Mesendoderm (in vitro differentiated cells): ENCODE results near the gene PLA2G4A.

Experiments
- DNase-seq: peaks from one replicate; pipeline ENCODE4 v3.0.0; 2013
- H2AK5ac ChIP-seq: 2 replicates; pipeline ENCODE4 v1.6.1; 2013; ENCODE audit warnings: low read length, inconsistent platforms
- H2BK120ac ChIP-seq: 2 replicates; pipeline ENCODE4 v1.6.1; 2013; ENCODE audit warnings: low read depth, mild to moderate bottlenecking, low read length, moderate library complexity, mixed read lengths
- H2BK15ac ChIP-seq: replicated peaks from 2 replicates; pipeline ENCODE4 v1.6.1; 2013; ENCODE audit warnings: low read depth, mild to moderate bottlenecking, moderate library complexity
- H2BK5ac ChIP-seq: 2 replicates; pipeline ENCODE4 v1.6.1; 2013; ENCODE audit warnings: low read length, inconsistent platforms
- H3K18ac ChIP-seq: 2 replicates; pipeline ENCODE4 v1.6.1; 2013; ENCODE audit warnings: mild to moderate bottlenecking, low read length, mixed read lengths
- H3K23ac ChIP-seq: one replicate; pipeline ENCODE4 v1.6.1; 2013; ENCODE audit warnings: low read length
- H3K27ac ChIP-seq: 2 replicates; pipeline ENCODE4 v1.5.1; 2013; ENCODE audit warnings: low read depth, mild to moderate bottlenecking, inconsistent platforms, low read length, moderate library complexity
- H3K27me3 ChIP-seq: 2 replicates; pipeline ENCODE4 v1.6.1; 2013; ENCODE audit warnings: low read length, control low read depth, mild to moderate bottlenecking, inconsistent platforms; ENCODE audit not compliant: insufficient read depth, poor library complexity
- H3K36me3 ChIP-seq: 2 replicates; pipeline ENCODE4 v1.6.1; 2013; ENCODE audit warnings: low read length, inconsistent platforms; ENCODE audit not compliant: control insufficient read depth, insufficient read depth
- H3K4ac ChIP-seq: one replicate; pipeline ENCODE4 v1.6.1; 2013; ENCODE audit warnings: low read depth, mild to moderate bottlenecking, low read length, moderate library complexity
- H3K4me1 ChIP-seq: 2 replicates; pipeline ENCODE4 v1.6.1; 2013; ENCODE audit warnings: low read depth, low read length, inconsistent platforms; ENCODE audit not compliant: control insufficient read depth
- H3K4me2 ChIP-seq: 2 replicates; pipeline ENCODE4 v1.6.1; 2013; ENCODE audit warnings: low read length
- H3K4me3 ChIP-seq: 2 replicates; pipeline ENCODE4 v1.5.1; 2013; ENCODE audit warnings: mild to moderate bottlenecking, low read length
- H3K56ac ChIP-seq: one replicate; pipeline ENCODE4 v1.6.1; 2013; ENCODE audit warnings: low read length
- H3K79me1 ChIP-seq: 2 replicates; pipeline ENCODE4 v1.6.1; 2013; ENCODE audit warnings: low read length, inconsistent platforms
- H3K79me2 ChIP-seq: 2 replicates; pipeline ENCODE4 v1.6.1; 2013; ENCODE audit warnings: mild to moderate bottlenecking, low read length; ENCODE audit not compliant: control insufficient read depth, insufficient read depth
- H3K9ac ChIP-seq: 2 replicates; pipeline ENCODE4 v1.6.1; 2013; ENCODE audit warnings: low read length, inconsistent platforms
- H4K5ac ChIP-seq: one replicate; pipeline ENCODE4 v1.6.1; 2013; ENCODE audit warnings: low read length
- H4K8ac ChIP-seq: one replicate; pipeline ENCODE4 v1.6.1; 2013; ENCODE audit warnings: low read depth, mild to moderate bottlenecking, control low read depth, low read length, moderate library complexity
- WGBS: extraction: QIAGEN DNeasy Blood & Tissue Kit; methylation state at CpG from one replicate; pipeline ENCODE4 v1.1.7; 2013; ENCODE audit warnings: low lambda C conversion rate, missing lambda C conversion rate; ENCODE audit not compliant: insufficient coverage; ENCODE audit errors: extremely low coverage; 5-methylcytosine and 5-hydroxymethylcytosine counted together

The PLA2G4A gene

GRCh38 chr1:186878356-186878755 is 49.6 kb downstream of the PLA2G4A start:
- no peak overlapping the region for H3K4ac ChIP-seq
- WGBS, result no CpG with 5 or more reads among the region's 2 CpGs
- no peak overlapping the region for H3K4me2 ChIP-seq
- H3K56ac ChIP-seq, result no peak overlapping the region
- no peaks in the 10 kb centered on the region for H3K79me2 ChIP-seq
- no peaks in the 10 kb centered on the region for H3K27me3 ChIP-seq
- no peaks in the 10 kb centered on the region for H3K4me1 ChIP-seq
- H3K36me3 ChIP-seq, result no peaks in the 10 kb centered on the region
- H4K8ac ChIP-seq, result no peak overlapping the region
- H3K27ac ChIP-seq, result no peak overlapping the region
- no peak overlapping the region for H3K23ac ChIP-seq
- no peak for DNase-seq
- H3K9ac ChIP-seq, result no peak overlapping the region
- H2AK5ac ChIP-seq, result no peak overlapping the region
- no peak overlapping the region for H3K18ac ChIP-seq
- H2BK15ac ChIP-seq, result no peak overlapping the region
- H3K4me3 ChIP-seq, result no peak overlapping the region
- no peak overlapping the region for H2BK5ac ChIP-seq
- no peak overlapping the region for H4K5ac ChIP-seq
- no peak overlapping the region for H2BK120ac ChIP-seq
- no peaks in the 10 kb centered on the region for H3K79me1 ChIP-seq

- H2BK120ac ChIP-seq, result no peak overlapping the region
- H3K23ac ChIP-seq, result no peak overlapping the region
- H4K8ac ChIP-seq, result no peak overlapping the region
- H4K5ac ChIP-seq, result no peak overlapping the region
- no peaks in the 10 kb centered on the region for H3K27me3 ChIP-seq
- no peak overlapping the region for H2AK5ac ChIP-seq
- H3K79me1 ChIP-seq, result no peaks in the 10 kb centered on the region
- H3K9ac ChIP-seq, result no peak overlapping the region
- no peak overlapping the region for H2BK5ac ChIP-seq
- H3K56ac ChIP-seq, result no peak overlapping the region
- H3K4me3 ChIP-seq, result no peak overlapping the region
- DNase-seq, result no peak
- H3K27ac ChIP-seq, result no peak overlapping the region
- no peaks in the 10 kb centered on the region for H3K4me1 ChIP-seq
- H3K79me2 ChIP-seq, result no peaks in the 10 kb centered on the region
- H3K36me3 ChIP-seq, result no peaks in the 10 kb centered on the region
- no peak overlapping the region for H3K4me2 ChIP-seq
- H3K18ac ChIP-seq, result no peak overlapping the region
- no peak overlapping the region for H3K4ac ChIP-seq
- H2BK15ac ChIP-seq, result no peak overlapping the region
- WGBS, result no CpG with 5 or more reads among the region's 1 CpG
These were observed 52.2 kb downstream of the PLA2G4A start for GRCh38 chr1:186880982-186881381.

GRCh38 chr1:186882372-186883134 is 53.8 kb downstream of the PLA2G4A start:
- no peak overlapping the region for H3K4ac ChIP-seq
- H4K5ac ChIP-seq, result no peak overlapping the region
- H3K27ac ChIP-seq, result no peak overlapping the region

GRCh38 chr1:186884251-186884650 is 55.5 kb downstream of the PLA2G4A start:
- Histone ChIP-seq H3K56ac (no peak overlapping the region), H3K36me3 (no peaks in the 10 kb centered on the region), H4K5ac (no peak overlapping the region), H3K18ac (no peak overlapping the region), H3K79me1 (no peaks in the 10 kb centered on the region), H3K9ac (no peak overlapping the region), H3K79me2 (no peaks in the 10 kb centered on the region), H3K4ac (peak overlapping the region; percentile 16), H3K4me2 (no peak overlapping the region), H3K23ac (no peak overlapping the region), H3K27ac (no peak overlapping the region), H3K27me3 (no peaks in the 10 kb centered on the region), H3K4me3 (no peak overlapping the region), H2AK5ac (no peak overlapping the region), H4K8ac (no peak overlapping the region), H2BK5ac (no peak overlapping the region), H2BK15ac (no peak overlapping the region), H2BK120ac (no peak overlapping the region), H3K4me1 (no peaks in the 10 kb centered on the region)
- DNase-seq, result no peak
- no CpG with 5 or more reads among the region's 1 CpG for WGBS

More at GRCh38 chr1:186882372-186883134, 53.8 kb downstream of the PLA2G4A start:
- Histone ChIP-seq H2AK5ac (no peak overlapping the region), H2BK15ac (no peak overlapping the region), H3K56ac (no peak overlapping the region), H4K8ac (no peak overlapping the region), H3K23ac (no peak overlapping the region), H3K9ac (no peak overlapping the region), H2BK5ac (no peak overlapping the region), H3K79me1 (no peaks in the 10 kb centered on the region), H2BK120ac (no peak overlapping the region), H3K36me3 (no peaks in the 10 kb centered on the region), H3K18ac (no peak overlapping the region), H3K27me3 (no peaks in the 10 kb centered on the region), H3K79me2 (no peaks in the 10 kb centered on the region), H3K4me2 (no peak overlapping the region), H3K4me3 (no peak overlapping the region), H3K4me1 (no peaks in the 10 kb centered on the region)
- no peak for DNase-seq
- 100% methylated on average over 1 of the region's 6 CpGs for whole genome bisulfite sequencing

GRCh38 chr1:186887203-186887602 is 58.5 kb downstream of the PLA2G4A start:
- no peaks in the 10 kb centered on the region for H3K27me3 ChIP-seq
- H3K27ac ChIP-seq, result no peak overlapping the region
- no peak overlapping the region for H3K4me2 ChIP-seq
- H3K4ac ChIP-seq, result no peak overlapping the region
- H2BK120ac ChIP-seq, result no peak overlapping the region
- H3K36me3 ChIP-seq, result no peaks in the 10 kb centered on the region
- no peaks in the 10 kb centered on the region for H3K79me2 ChIP-seq
- no peak overlapping the region for H2BK5ac ChIP-seq
- H4K5ac ChIP-seq, result no peak overlapping the region
- H3K4me3 ChIP-seq, result no peak overlapping the region
- no peaks in the 10 kb centered on the region for H3K4me1 ChIP-seq
- H2BK15ac ChIP-seq, result no peak overlapping the region
- no peaks in the 10 kb centered on the region for H3K79me1 ChIP-seq
- H2AK5ac ChIP-seq, result no peak overlapping the region
- H3K9ac ChIP-seq, result no peak overlapping the region
- H3K56ac ChIP-seq, result no peak overlapping the region
- no peak overlapping the region for H3K18ac ChIP-seq
- no peak overlapping the region for H4K8ac ChIP-seq
- WGBS, result no CpG with 5 or more reads among the region's 2 CpGs
- no peak overlapping the region for H3K23ac ChIP-seq
- DNase-seq, result no peak

- no peak for DNase-seq
- Histone ChIP-seq H3K56ac (no peak overlapping the region), H3K27me3 (no peaks in the 10 kb centered on the region), H3K4me2 (no peak overlapping the region), H3K79me2 (no peaks in the 10 kb centered on the region), H3K4me3 (no peak overlapping the region), H2BK15ac (no peak overlapping the region), H3K79me1 (no peaks in the 10 kb centered on the region), H3K23ac (no peak overlapping the region), H4K8ac (no peak overlapping the region), H3K27ac (no peak overlapping the region), H2BK120ac (no peak overlapping the region), H2AK5ac (no peak overlapping the region), H3K18ac (no peak overlapping the region), H3K4me1 (no peaks in the 10 kb centered on the region), H2BK5ac (no peak overlapping the region), H3K9ac (no peak overlapping the region), H3K4ac (no peak overlapping the region), H4K5ac (no peak overlapping the region), H3K36me3 (no peaks in the 10 kb centered on the region)
- WGBS, result no CpG with 5 or more reads among the region's 2 CpGs
These were observed 59.6 kb downstream of the PLA2G4A start for GRCh38 chr1:186888367-186888766.
